Activated B cell treated with CpG ODN at 0.5 μM for 24 hours (primary cell): ENCODE data around the gene BEAN1. TPM values are rescaled to one million over a fixed set of nuclear protein-coding genes. Genes with fewer than 3 reads are reported as not detected.

Source experiments
- ATAC-seq: fragments of 200-7000 bp; cut with Tn5 transposase; one replicate; pipeline ENCODE4 v1.10.0; 2021; ENCODE audit warnings: low read depth, mild to moderate bottlenecking, moderate library complexity
- CTCF ChIA-PET: fragments of 350-600 bp; sonication (Branson Sonifier 250); formaldehyde crosslinking; loops from one replicate; lab custom pipeline; 2021; ENCODE audit warnings: antibody characterized with exemption; lab: Charles Lee
- POLR2A ChIA-PET: fragments of 350-600 bp; sonication (Branson Sonifier 250); formaldehyde crosslinking; loops from one replicate; lab custom pipeline; 2021; ENCODE audit warnings: antibody characterized with exemption; lab: Charles Lee
- DNase-seq: peaks from one replicate; pipeline ENCODE4 v3.0.0; 2022
- H3K27ac Mint-ChIP-seq: one replicate; pipeline ENCODE4 v1.8.0; 2020; ENCODE audit warnings: mixed read lengths
- H3K27me3 Mint-ChIP-seq: one replicate; pipeline ENCODE4 v1.8.0; 2021; ENCODE audit warnings: mixed read lengths
- H3K36me3 Mint-ChIP-seq: one replicate; pipeline ENCODE4 v1.8.0; 2021; ENCODE audit warnings: low read depth, mixed read lengths
- H3K4me1 Mint-ChIP-seq: one replicate; pipeline ENCODE4 v1.8.0; 2021; ENCODE audit warnings: mixed read lengths
- H3K4me3 Mint-ChIP-seq: one replicate; pipeline ENCODE4 v1.8.0; 2020; ENCODE audit warnings: mild to moderate bottlenecking, mixed read lengths
- H3K9me3 Mint-ChIP-seq: one replicate; pipeline ENCODE4 v1.8.0; 2020; ENCODE audit warnings: mixed read lengths
- intact Hi-C: fragments of 100-400 bp; cut with micrococcal nuclease; formaldehyde crosslinking; loops from one replicate; pipeline ENCODE4 v1.15.1; 2024
- total RNA-seq: library from RNA; stranded (reverse); gene quantifications from 2 replicates; pipeline ENCODE4 v1.2.3, GENCODE V29; 2022
- TF ChIP-seq, protein P1 (sequence below): fragments of 200-600 bp; IDR thresholded peaks from one replicate; pipeline ENCODE4 v1.8.0; 2022; ENCODE audit warnings: antibody characterized with exemption, mild to moderate bottlenecking

The BEAN1 gene
- total RNA-seq, 1 donor from 2014 or later = not detected

GRCh38 chr16:66508248-66508913 is 81.3 kb downstream of the BEAN1 start:
- ATAC-seq (peak; percentile 87), DNase-seq (no peak)
- Mint-ChIP-seq H3K36me3 (no peaks in the 10 kb centered on the region), H3K4me1 (peaks cover 16% of the 10 kb centered on the region), H3K4me3 (peak overlapping the region; percentile 44), H3K27ac (no peak overlapping the region), H3K27me3 (no peaks in the 10 kb centered on the region), H3K9me3 (no peaks in the 10 kb centered on the region)
- ChIA-PET CTCF (interaction anchor here (0.9 kb wide), 1 partner anchor 29 kb away, joined by 3 read pairs; no protein-coding TSS in a partner anchor), POLR2A (interaction anchor here (0.5 to 1.7 kb wide), 3 partner anchors 17 to 375 kb away, joined by 5 to 6 read pairs (median 6); partner anchors contain the start of gene CKLF)
- TF ChIP-seq, protein P1, sequence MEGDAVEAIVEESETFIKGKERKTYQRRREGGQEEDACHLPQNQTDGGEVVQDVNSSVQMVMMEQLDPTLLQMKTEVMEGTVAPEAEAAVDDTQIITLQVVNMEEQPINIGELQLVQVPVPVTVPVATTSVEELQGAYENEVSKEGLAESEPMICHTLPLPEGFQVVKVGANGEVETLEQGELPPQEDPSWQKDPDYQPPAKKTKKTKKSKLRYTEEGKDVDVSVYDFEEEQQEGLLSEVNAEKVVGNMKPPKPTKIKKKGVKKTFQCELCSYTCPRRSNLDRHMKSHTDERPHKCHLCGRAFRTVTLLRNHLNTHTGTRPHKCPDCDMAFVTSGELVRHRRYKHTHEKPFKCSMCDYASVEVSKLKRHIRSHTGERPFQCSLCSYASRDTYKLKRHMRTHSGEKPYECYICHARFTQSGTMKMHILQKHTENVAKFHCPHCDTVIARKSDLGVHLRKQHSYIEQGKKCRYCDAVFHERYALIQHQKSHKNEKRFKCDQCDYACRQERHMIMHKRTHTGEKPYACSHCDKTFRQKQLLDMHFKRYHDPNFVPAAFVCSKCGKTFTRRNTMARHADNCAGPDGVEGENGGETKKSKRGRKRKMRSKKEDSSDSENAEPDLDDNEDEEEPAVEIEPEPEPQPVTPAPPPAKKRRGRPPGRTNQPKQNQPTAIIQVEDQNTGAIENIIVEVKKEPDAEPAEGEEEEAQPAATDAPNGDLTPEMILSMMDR = no peak
- intact Hi-C loops = loop anchor here (2.0 kb wide), 1 partner anchor 16 kb away; no protein-coding TSS in a partner anchor

DNA sequence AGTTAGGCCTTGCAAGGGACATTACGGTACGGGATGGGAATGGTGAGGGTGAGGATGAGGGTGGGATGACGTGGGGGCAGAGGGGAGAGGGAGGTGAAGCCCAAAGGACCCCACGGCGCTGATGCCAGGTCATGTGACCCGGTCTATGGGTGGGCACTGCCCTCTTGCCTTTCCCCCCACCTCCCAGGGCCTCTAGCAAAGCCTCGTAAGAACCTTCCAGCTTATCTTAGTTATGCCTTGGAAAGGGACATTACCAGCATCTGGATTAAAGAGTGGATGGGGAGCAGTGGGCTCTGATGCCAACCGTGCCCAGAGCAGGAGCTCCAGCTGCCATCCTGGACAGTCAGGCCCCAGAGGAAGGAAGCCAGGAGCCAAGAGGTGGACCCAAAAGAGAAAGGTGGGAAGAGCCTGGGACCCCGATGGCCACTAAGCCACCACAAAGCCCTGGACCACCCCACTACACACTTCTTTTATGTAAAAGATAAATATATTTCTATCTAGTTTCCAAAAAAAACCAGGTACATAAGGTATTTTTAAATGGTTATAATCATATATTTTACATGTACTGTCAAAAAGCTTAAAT is 81.9 kb downstream of the BEAN1 start:
- TF ChIP-seq, protein P1 = no peak
- peak overlapping the region; percentile 44 for H3K4me3 Mint-ChIP-seq
- H3K36me3 Mint-ChIP-seq = no peaks in the 10 kb centered on the region
- intact Hi-C loops = loop anchor here (2.0 kb wide), 1 partner anchor 16 kb away; no protein-coding TSS in a partner anchor
- H3K9me3 Mint-ChIP-seq = no peaks in the 10 kb centered on the region
- no peaks in the 10 kb centered on the region for H3K27me3 Mint-ChIP-seq
- peaks cover 16% of the 10 kb centered on the region for H3K4me1 Mint-ChIP-seq
- no peak overlapping the region for H3K27ac Mint-ChIP-seq
- POLR2A ChIA-PET = interaction anchor here (1.4 to 1.7 kb wide), 2 partner anchors 16 to 43 kb away, joined by 5 to 6 read pairs; partner anchors contain the start of gene CKLF
- CTCF ChIA-PET = interaction anchor here (1.0 kb wide), 1 partner anchor 51 kb away, joined by 3 read pairs; no protein-coding TSS in a partner anchor
- ATAC-seq (no peak), DNase-seq (no peak)

DNA sequence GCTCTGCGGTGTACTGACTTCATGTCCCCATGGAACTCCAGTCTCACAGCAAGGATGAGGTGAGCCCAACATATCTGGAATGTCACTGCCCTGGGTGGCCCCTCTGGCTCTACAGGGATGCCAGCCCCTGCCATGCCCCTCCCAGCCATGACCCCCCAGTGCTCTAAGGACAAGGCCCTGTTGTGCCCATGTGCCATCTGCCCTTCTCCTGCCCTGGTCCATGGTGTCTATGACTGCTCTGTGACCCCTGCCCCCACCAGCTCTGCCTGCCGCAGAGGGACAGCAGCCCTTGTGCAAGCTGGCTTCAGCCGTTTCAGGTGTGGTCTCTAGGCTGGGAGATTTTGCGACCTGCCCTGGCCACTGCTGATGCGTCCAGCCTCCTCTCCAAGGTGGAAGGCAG is 82.5 kb downstream of the BEAN1 start:
- DNase-seq (no peak), ATAC-seq (no peak)
- no peak overlapping the region for H3K27ac Mint-ChIP-seq
- no peaks in the 10 kb centered on the region for H3K27me3 Mint-ChIP-seq
- CTCF ChIA-PET = interaction anchor here (1.0 to 1.2 kb wide), 2 partner anchors 50 to 80 kb away, joined by 3 read pairs; no protein-coding TSS in a partner anchor
- no peaks in the 10 kb centered on the region for H3K36me3 Mint-ChIP-seq
- TF ChIP-seq, protein P1 = no peak
- POLR2A ChIA-PET = interaction anchor here (0.7 kb wide), 1 partner anchor 39 kb away, joined by 3 read pairs; no protein-coding TSS in a partner anchor
- peaks cover 16% of the 10 kb centered on the region for H3K4me1 Mint-ChIP-seq
- no peaks in the 10 kb centered on the region for H3K9me3 Mint-ChIP-seq
- intact Hi-C loops = loop anchor here (2.0 kb wide), 1 partner anchor 15 kb away; no protein-coding TSS in a partner anchor
- no peak overlapping the region for H3K4me3 Mint-ChIP-seq

DNA sequence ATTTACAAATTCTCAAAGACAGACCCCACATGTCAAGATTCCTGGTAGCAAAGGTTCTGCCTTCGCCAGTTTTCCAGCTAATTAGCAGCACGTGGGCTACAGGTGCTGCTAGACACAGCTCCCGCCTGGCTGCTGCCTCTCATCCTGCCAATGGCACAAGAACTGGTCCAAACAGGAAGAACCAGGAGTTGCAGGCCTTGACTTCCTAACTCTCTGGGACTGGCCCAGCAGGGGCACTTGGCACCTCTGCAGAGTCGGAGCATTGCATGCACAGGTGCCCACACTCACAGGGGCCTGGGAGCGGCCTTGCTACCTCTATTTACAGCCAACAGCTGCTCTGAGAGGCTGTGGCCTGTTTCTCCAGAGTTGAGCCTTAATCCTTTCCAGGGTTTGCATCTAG is 83.2 kb downstream of the BEAN1 start:
- intact Hi-C loops = no loop called here
- no peak overlapping the region for H3K4me3 Mint-ChIP-seq
- TF ChIP-seq, protein P1 = no peak
- H3K27ac Mint-ChIP-seq = no peak overlapping the region
- no peaks in the 10 kb centered on the region for H3K36me3 Mint-ChIP-seq
- peaks cover 18% of the 10 kb centered on the region for H3K4me1 Mint-ChIP-seq
- ChIA-PET POLR2A (interaction anchor here (0.9 to 1.3 kb wide), 2 partner anchors 42 to 43 kb away, joined by 3 read pairs; partner anchors contain the start of gene CKLF), CTCF (interaction anchor here (1.1 to 1.2 kb wide), 2 partner anchors 79 to 104 kb away, joined by 3 read pairs; no protein-coding TSS in a partner anchor)
- DNase-seq (no peak), ATAC-seq (no peak)
- no peaks in the 10 kb centered on the region for H3K9me3 Mint-ChIP-seq
- H3K27me3 Mint-ChIP-seq = no peaks in the 10 kb centered on the region
